ENCODE measurements around the gene STK32A. TPM values are rescaled to one million over a fixed set of nuclear protein-coding genes. Genes with fewer than 3 reads are reported as not detected.
"Not testable (repeated sequence)": the region's sequence is repeated elsewhere in the genome, so short reads cannot be mapped to it uniquely, and the experiment has no call there.

STK32A gene
- total RNA-seq, 1 experiment from 2014 or later: 1.3 TPM

GRCh38 chr5:147361441-147362175, 126.8 kb downstream of the STK32A start:
- Mint-ChIP-seq H3K36me3 (ENCODE audit: insufficient read depth in 1 of 3, low read depth in 3 of 3) (no peaks in the 10 kb centered on the region; a peak in 1 of 7 replicates), H3K9me3 (no peaks in the 10 kb centered on the region), H3K27ac (no peak overlapping the region), H3K4me3 (no peak overlapping the region), H3K4me1 (no peaks in the 10 kb centered on the region), H3K27me3 (ENCODE audit: low read depth) (no peaks in the 10 kb centered on the region; the same call in 1 of the 2 replicates)
- H2BK5ac ChIP-seq (ENCODE audit: insufficient read length, low read length): no peak overlapping the region
- no peaks in the 10 kb centered on the region for H3K27me3 ChIP-seq (ENCODE audit: insufficient read depth, low read length)
- no peak overlapping the region for H2AFZ ChIP-seq (ENCODE audit: low read length)
- H3K9me3 ChIP-seq (ENCODE audit: control insufficient read depth, low read depth, low read length): no peaks in the 10 kb centered on the region
- H3K79me2 ChIP-seq (ENCODE audit: insufficient read depth, low read length): no peaks in the 10 kb centered on the region
- H3K18ac ChIP-seq (ENCODE audit: insufficient read length, low read depth, low read length): no peak overlapping the region
- TF ChIP-seq, protein P1, sequence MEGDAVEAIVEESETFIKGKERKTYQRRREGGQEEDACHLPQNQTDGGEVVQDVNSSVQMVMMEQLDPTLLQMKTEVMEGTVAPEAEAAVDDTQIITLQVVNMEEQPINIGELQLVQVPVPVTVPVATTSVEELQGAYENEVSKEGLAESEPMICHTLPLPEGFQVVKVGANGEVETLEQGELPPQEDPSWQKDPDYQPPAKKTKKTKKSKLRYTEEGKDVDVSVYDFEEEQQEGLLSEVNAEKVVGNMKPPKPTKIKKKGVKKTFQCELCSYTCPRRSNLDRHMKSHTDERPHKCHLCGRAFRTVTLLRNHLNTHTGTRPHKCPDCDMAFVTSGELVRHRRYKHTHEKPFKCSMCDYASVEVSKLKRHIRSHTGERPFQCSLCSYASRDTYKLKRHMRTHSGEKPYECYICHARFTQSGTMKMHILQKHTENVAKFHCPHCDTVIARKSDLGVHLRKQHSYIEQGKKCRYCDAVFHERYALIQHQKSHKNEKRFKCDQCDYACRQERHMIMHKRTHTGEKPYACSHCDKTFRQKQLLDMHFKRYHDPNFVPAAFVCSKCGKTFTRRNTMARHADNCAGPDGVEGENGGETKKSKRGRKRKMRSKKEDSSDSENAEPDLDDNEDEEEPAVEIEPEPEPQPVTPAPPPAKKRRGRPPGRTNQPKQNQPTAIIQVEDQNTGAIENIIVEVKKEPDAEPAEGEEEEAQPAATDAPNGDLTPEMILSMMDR (conservative IDR thresholded peaks at IDR 0.05): no peak
- no peak overlapping the region for H2AK5ac ChIP-seq (ENCODE audit: insufficient read length, low read length)
- no peak overlapping the region for H2BK12ac ChIP-seq (ENCODE audit: insufficient read length, low read depth, low read length)
- H3K9ac ChIP-seq (ENCODE audit: extremely low read depth, insufficient read length, low read length): no peak overlapping the region
- no peak overlapping the region for H2BK120ac ChIP-seq (ENCODE audit: low read depth, low read length, poor library complexity, severe bottlenecking)
- no peaks in the 10 kb centered on the region for H3K23me2 ChIP-seq (ENCODE audit: insufficient read length, low read depth, low read length, poor library complexity, severe bottlenecking)
- no peak overlapping the region for H4K5ac ChIP-seq (ENCODE audit: insufficient read length, low read depth, low read length)
- H4K20me1 ChIP-seq (ENCODE audit: control insufficient read depth, insufficient read depth, insufficient read length): no peaks in the 10 kb centered on the region
- no peak overlapping the region for H3K14ac ChIP-seq (ENCODE audit: insufficient read depth, low read length)
- H3K56ac ChIP-seq (ENCODE audit: insufficient read length, low read depth, low read length): no peak overlapping the region
- H4K91ac ChIP-seq (ENCODE audit: insufficient read length, low read depth, low read length): no peak overlapping the region
- no peak overlapping the region for H2BK15ac ChIP-seq (ENCODE audit: low read depth, low read length)
- H4K8ac ChIP-seq (replicated peaks; ENCODE audit: insufficient read length, low read depth, low read length): no peak overlapping the region
- H3K4ac ChIP-seq (ENCODE audit: low read depth, low read length): no peak overlapping the region
- H3K23ac ChIP-seq (ENCODE audit: insufficient read length, low read depth, low read length): no peak overlapping the region
- WGBS (ENCODE audit: extremely low coverage, insufficient read length, low lambda C conversion rate): no CpG with 5 or more reads among the region's 4 CpGs
- no peaks in the 10 kb centered on the region for H3K4me1 ChIP-seq (ENCODE audit: insufficient read depth, low read length)
- H3T11ph ChIP-seq (ENCODE audit: low read length): no peak overlapping the region
- no peak for DNase-seq
- no peak overlapping the region for H2BK20ac ChIP-seq (ENCODE audit: low read depth, low read length, poor library complexity, severe bottlenecking)
- no peak overlapping the region for H3K27ac ChIP-seq (ENCODE audit: insufficient read length, low read depth, low read length)
- H3K79me1 ChIP-seq (ENCODE audit: insufficient read depth, low read depth, low read length, poor library complexity, severe bottlenecking): no peaks in the 10 kb centered on the region
- no peak overlapping the region for H3K4me2 ChIP-seq (ENCODE audit: insufficient read depth, insufficient read length, low read length)

DNA sequence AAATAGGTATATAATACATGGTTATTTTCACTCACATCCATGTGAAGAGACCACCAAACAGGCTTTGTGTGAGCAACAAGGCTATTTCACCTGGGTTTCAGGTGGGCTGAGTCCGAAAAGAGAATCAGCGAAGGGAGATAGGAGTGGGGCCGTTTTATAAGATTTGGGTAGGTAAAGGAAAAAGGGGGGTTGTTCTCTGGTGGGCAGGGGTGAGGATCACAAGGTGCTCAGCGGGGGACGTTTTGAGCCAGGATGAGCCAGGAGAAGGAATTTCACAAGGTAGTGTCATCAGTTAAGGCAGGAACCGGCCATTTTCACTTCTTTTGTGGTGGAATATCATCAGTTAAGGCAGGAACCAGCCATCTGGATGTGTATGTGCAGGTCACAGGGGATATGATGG, 132.6 kb downstream of the STK32A start:
- H2BK15ac ChIP-seq (ENCODE audit: low read depth, low read length); H3K79me1 ChIP-seq (ENCODE audit: insufficient read depth, low read depth, low read length, poor library complexity, severe bottlenecking); H3K9ac ChIP-seq (ENCODE audit: extremely low read depth, insufficient read length, low read length); H4K8ac ChIP-seq (replicated peaks; ENCODE audit: insufficient read length, low read depth, low read length); H3K4me1 Mint-ChIP-seq; H3K36me3 Mint-ChIP-seq (ENCODE audit: insufficient read depth in 1 of 3, low read depth in 3 of 3); H3K14ac ChIP-seq (ENCODE audit: insufficient read depth, low read length); H2AFZ ChIP-seq (ENCODE audit: low read length); H4K91ac ChIP-seq (ENCODE audit: insufficient read length, low read depth, low read length); H3K9me3 ChIP-seq (ENCODE audit: control insufficient read depth, low read depth, low read length); H3K4ac ChIP-seq (ENCODE audit: low read depth, low read length); H3K9me3 Mint-ChIP-seq; H4K20me1 ChIP-seq (ENCODE audit: control insufficient read depth, insufficient read depth, insufficient read length); H3K18ac ChIP-seq (ENCODE audit: insufficient read length, low read depth, low read length); H4K5ac ChIP-seq (ENCODE audit: insufficient read length, low read depth, low read length); H2BK12ac ChIP-seq (ENCODE audit: insufficient read length, low read depth, low read length); H3K4me3 Mint-ChIP-seq; H3K4me1 ChIP-seq (ENCODE audit: insufficient read depth, low read length); H3K23me2 ChIP-seq (ENCODE audit: insufficient read length, low read depth, low read length, poor library complexity, severe bottlenecking); H3K4me2 ChIP-seq (ENCODE audit: insufficient read depth, insufficient read length, low read length); H2BK20ac ChIP-seq (ENCODE audit: low read depth, low read length, poor library complexity, severe bottlenecking); H3K27me3 ChIP-seq (ENCODE audit: insufficient read depth, low read length); H3K27ac ChIP-seq (ENCODE audit: insufficient read length, low read depth, low read length); H3K27me3 Mint-ChIP-seq (ENCODE audit: low read depth); H3K23ac ChIP-seq (ENCODE audit: insufficient read length, low read depth, low read length); H3K56ac ChIP-seq (ENCODE audit: insufficient read length, low read depth, low read length); H3K79me2 ChIP-seq (ENCODE audit: insufficient read depth, low read length); H2AK5ac ChIP-seq (ENCODE audit: insufficient read length, low read length); DNase-seq; H2BK5ac ChIP-seq (ENCODE audit: insufficient read length, low read length); H2BK120ac ChIP-seq (ENCODE audit: low read depth, low read length, poor library complexity, severe bottlenecking); H3T11ph ChIP-seq (ENCODE audit: low read length): not testable (repeated sequence)
- peak overlapping the region in 2 of 3 experiments; percentile 3 to 20; a peak in 1 of 7 replicates for H3K27ac Mint-ChIP-seq
- WGBS (ENCODE audit: extremely low coverage, insufficient read length, low lambda C conversion rate): no CpG with 5 or more reads among the region's 6 CpGs

Measured in H9 (cell line).